Heart right ventricle (tissue), 16 donors: ENCODE measurements around the gene SLC25A1. TPM values are rescaled to one million over a fixed set of nuclear protein-coding genes. Genes with fewer than 3 reads are reported as not detected.
A peak's percentile ranks its signal among the peaks of the same experiment; 100 is the strongest.

Experiments used
- ATAC-seq, 8 donors: fragments of 200-7000 bp; cut with Tn5 transposase; one replicate each; pipeline ENCODE4 v1.9.1; 2020; ENCODE audit warnings: mild to moderate bottlenecking in 8 of 8, moderate library complexity in 8 of 8, moderate number of reproducible peaks in 1 of 8
- DNase-seq, 2 donors: peaks; one replicate each; pipeline ENCODE4 v3.0.0-alpha.2; 2020
- H3K27ac ChIP-seq, 10 donors: fragments of 200-600 bp; sonication (generic) in 2 of 10; one replicate each; pipeline versions ENCODE4 v1.5.0 to v1.8.0; 2020 to 2022; ENCODE audit warnings: mild to moderate bottlenecking in 3 of 10
- H3K27me3 ChIP-seq, 7 donors: fragments of 200-600 bp; one replicate each; pipeline ENCODE4 v1.8.0; 2021 to 2022; ENCODE audit warnings: mild to moderate bottlenecking in 2 of 7
- H3K36me3 ChIP-seq, 9 donors: fragments of 200-600 bp; sonication (generic) in 1 of 9; one replicate each; pipeline versions ENCODE4 v1.5.0 to v1.8.0; 2020 to 2022; ENCODE audit warnings: mild to moderate bottlenecking in 2 of 9
- H3K4me1 ChIP-seq, 9 donors: fragments of 200-600 bp; sonication (generic) in 1 of 9; one replicate each; pipeline versions ENCODE4 v1.5.0 to v1.8.0; 2020 to 2022; ENCODE audit warnings: mild to moderate bottlenecking in 4 of 9
- H3K4me3 ChIP-seq, 10 donors: fragments of 200-600 bp; sonication (generic) in 2 of 10; one replicate each; pipeline versions ENCODE4 v1.5.0 to v1.8.0; 2020 to 2022; ENCODE audit warnings: mild to moderate bottlenecking in 7 of 10, moderate library complexity in 2 of 10
- H3K9me3 ChIP-seq, 11 donors: fragments of 200-600 bp in 10 of 11; sonication (generic) in 2 of 11; one replicate each; pipeline versions ENCODE4 v1.5.0 to v1.8.0; 2013 to 2022; ENCODE audit warnings: mild to moderate bottlenecking in 2 of 11, control low read depth in 1 of 11, moderate library complexity in 1 of 11
- CTCF ChIP-seq, 9 donors: fragments of 200-600 bp; sonication (generic) in 2 of 9; IDR thresholded peaks; one replicate each; pipeline versions ENCODE4 v1.5.0 to v1.8.0; 2021 to 2022; ENCODE audit warnings: antibody characterized with exemption in 9 of 9, mild to moderate bottlenecking in 5 of 9, moderate library complexity in 1 of 9
- WGBS, 2 donors: extraction: QIAGEN DNeasy Blood & Tissue Kit; methylation state at CpG; one replicate each; pipeline ENCODE4 v1.1.7; 2013; ENCODE audit warnings: inconsistent platforms in 1 of 2; 5-methylcytosine and 5-hydroxymethylcytosine counted together
- intact Hi-C, 10 donors: fragments of 100-400 bp; cut with DNase I; formaldehyde crosslinking; loops; one replicate each; pipeline versions ENCODE4 v1.11.1 to v1.14.2; 2022
- polyA plus RNA-seq, 2 donors: library from polyadenylated mRNA; stranded (reverse); fragments of 200-250 nt; gene quantifications; one replicate each; pipeline ENCODE4 v1.2.3, GENCODE V29; 2013
- total RNA-seq, 10 donors: library from RNA; stranded (reverse); fragmentation: NEBNext Ultra II Directional in 3 of 10; extraction: Animal tissue kit (Norgen Biotek cat#: 25700) in 3 of 10; gene quantifications; one replicate each; pipeline versions ENCODE4 v1.2.1 to v1.2.4, GENCODE V29; 2021 to 2023
- donor health status: Arrhythmogenic right ventricular cardiomyopathy.
- donor health status: ischemic (EF 13 %, LVEDD 7.1; RV severe dilation, severe dysfunction).
- donor health status: healthy with polysubstance abuse.
- donor health status: DM: no; HTN: yes; CAD: no.
- donor health status: DM: no; HTN: no; CAD: no.
- donor health status: ischemic (EF 25% LVEDD 6.9; RV normal size, moderate dysfunction).
- donor health status: ischemic (EF 25% LVEDD 5.7; RV mildly dilated, moderate dysfunction).
- donor health status: healthy.
- donor health status: DM: yes; HTN: yes; CAD: no.
- donor health status: Ischemic cardiomyopathy.
- donor health status: ischemic (EF 35%, LVEDD 5.7; RV mildly dilated, moderate dysfunction).
- donor health status: nonischemic (EF 11% LVEDD 7.7; RV severe dilation, severe dysfunction).
- donor health status: DM: yes; HTN: yes; CAD: no.
- donor health status: PGD.
- donor health status: ischemic (EF 29% LVEDD 5.4; RV normal size, mild dysfunction).
- donor health status: nonischemic (EF 23%, LVEDD 6.1; RV moderate dilation, normal function).

The SLC25A1 gene
- total and polyA plus RNA-seq, 12 donors: 14.8 to 31.9 (median 20.5) TPM

- DNase-seq: no peak
- peak overlapping the region in 4 of 10 donors; percentile 3 to 68 (median 60) for H3K27ac ChIP-seq
- TF ChIP-seq CTCF (IDR thresholded peaks at IDR 0.05): no peak
- intact Hi-C loops: no loop called here
- WGBS, 2 donors: 63 to 66% methylated on average over 19 of the region's 19 CpGs
- H3K9me3 ChIP-seq: no peaks in the 10 kb centered on the region
- no peak for ATAC-seq
- H3K27me3 ChIP-seq: peaks cover 10 to 23% (median 15%) of the 10 kb centered on the region in 7 donors
- peaks cover 30 to 82% (median 74%) of the 10 kb centered on the region in 9 donors for H3K4me1 ChIP-seq
- H3K4me3 ChIP-seq: peak overlapping the region in 1 of 10 donors; percentile 100
- H3K36me3 ChIP-seq: no peaks in the 10 kb centered on the region
Measured at GRCh38 chr22:19173047-19174035, 5.2 kb downstream of the SLC25A1 start.

GRCh38 chr22:19172213-19173046 is 6.1 kb downstream of the SLC25A1 start:
- Histone ChIP-seq H3K27me3 (peaks cover 18 to 33% (median 25%) of the 10 kb centered on the region in 7 donors), H3K4me1 (peaks cover 29 to 76% (median 69%) of the 10 kb centered on the region in 9 donors), H3K36me3 (no peaks in the 10 kb centered on the region), H3K27ac (peak overlapping the region; percentile 49 to 95 (median 90)), H3K9me3 (no peaks in the 10 kb centered on the region), H3K4me3 (peak overlapping the region; percentile 66 to 100 (median 96))
- ATAC-seq (no peak), DNase-seq (no peak)
- WGBS, 2 donors: 42 to 44% methylated on average over 13 of the region's 13 CpGs
- no peak for TF ChIP-seq CTCF (IDR thresholded peaks at IDR 0.05)
- intact Hi-C loops: no loop called here

GRCh38 chr22:19169947-19170318 is 8.6 kb downstream of the SLC25A1 start:
- Histone ChIP-seq H3K4me1 (peaks cover 20 to 55% (median 50%) of the 10 kb centered on the region in 9 donors), H3K27me3 (peaks cover 24 to 51% (median 40%) of the 10 kb centered on the region in 7 donors), H3K4me3 (peak overlapping the region in 8 of 10 donors; percentile 16 to 47 (median 32)), H3K36me3 (no peaks in the 10 kb centered on the region), H3K9me3 (no peaks in the 10 kb centered on the region), H3K27ac (no peak overlapping the region)
- intact Hi-C loops: no loop called here
- TF ChIP-seq CTCF (IDR thresholded peaks at IDR 0.05): no peak
- DNase-seq: no peak
- no peak for ATAC-seq
- WGBS, 2 donors: 45 to 52% methylated on average over 7 of the region's 7 CpGs
